ENCODE data around the gene DPY30.

- TF ChIP-seq, protein P1, sequence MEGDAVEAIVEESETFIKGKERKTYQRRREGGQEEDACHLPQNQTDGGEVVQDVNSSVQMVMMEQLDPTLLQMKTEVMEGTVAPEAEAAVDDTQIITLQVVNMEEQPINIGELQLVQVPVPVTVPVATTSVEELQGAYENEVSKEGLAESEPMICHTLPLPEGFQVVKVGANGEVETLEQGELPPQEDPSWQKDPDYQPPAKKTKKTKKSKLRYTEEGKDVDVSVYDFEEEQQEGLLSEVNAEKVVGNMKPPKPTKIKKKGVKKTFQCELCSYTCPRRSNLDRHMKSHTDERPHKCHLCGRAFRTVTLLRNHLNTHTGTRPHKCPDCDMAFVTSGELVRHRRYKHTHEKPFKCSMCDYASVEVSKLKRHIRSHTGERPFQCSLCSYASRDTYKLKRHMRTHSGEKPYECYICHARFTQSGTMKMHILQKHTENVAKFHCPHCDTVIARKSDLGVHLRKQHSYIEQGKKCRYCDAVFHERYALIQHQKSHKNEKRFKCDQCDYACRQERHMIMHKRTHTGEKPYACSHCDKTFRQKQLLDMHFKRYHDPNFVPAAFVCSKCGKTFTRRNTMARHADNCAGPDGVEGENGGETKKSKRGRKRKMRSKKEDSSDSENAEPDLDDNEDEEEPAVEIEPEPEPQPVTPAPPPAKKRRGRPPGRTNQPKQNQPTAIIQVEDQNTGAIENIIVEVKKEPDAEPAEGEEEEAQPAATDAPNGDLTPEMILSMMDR (IDR thresholded peaks at IDR 0.05), result no peak
- TF ChIP-seq POLR2AphosphoS5 (IDR thresholded peaks at IDR 0.05), result peak; percentile 87 to 94 (median 92)
- TF ChIP-seq POLR2A (IDR thresholded peaks at IDR 0.05), result peak; percentile 88
Observed at GRCh38 chr2:32039447-32040219, at the start of gene DPY30.
